Peyer's patch (tissue), 4 donors: ENCODE data around the gene LIMCH1.

Source experiments
- CTCF ChIP-seq, 6 experiments: fragments of 450-650 bp in 4 of 6; fragments of 200-600 bp in 2 of 6; sonication (generic) in 1 of 6; IDR thresholded peaks; one replicate each; pipeline ENCODE4 v1.5.1; 2017 to 2019; ENCODE audit warnings: antibody characterized with exemption in 6 of 6, mild to moderate bottlenecking in 3 of 6, moderate library complexity in 1 of 6
- POLR2A ChIP-seq, 2 donors: fragments of 450-650 bp; IDR thresholded peaks; one replicate each; pipeline ENCODE4 v1.5.1; 2017; ENCODE audit warnings: antibody characterized with exemption in 2 of 2, mild to moderate bottlenecking in 2 of 2, moderate library complexity in 2 of 2

- TF ChIP-seq CTCF (IDR thresholded peaks at IDR 0.05) (no peak), POLR2A (IDR thresholded peaks at IDR 0.05) (no peak)
These were observed 13.6 kb downstream of the LIMCH1 start for GRCh38 chr4:41551536-41551935.
